ENCODE measurements around the gene ARFGAP3.

ARFGAP3 gene

GRCh38 chr22:42901790-42902508 lies 44.9 kb upstream of the ARFGAP3 start:
- Histone ChIP-seq H3K9me3 (ENCODE audit: severe bottlenecking) (no peaks in the 10 kb centered on the region), H3K36me3 (peaks cover 3% of the 10 kb centered on the region; the same call in 1 of the 2 replicates), H3K27me3 (ENCODE audit: insufficient read depth, low read depth, severe bottlenecking) (no peaks in the 10 kb centered on the region), H3K27ac (no peak overlapping the region), H3K4me3 (ENCODE audit: low read depth, low read length) (no peak overlapping the region)
- TF ChIP-seq CTCF (IDR thresholded peaks at IDR 0.05; ENCODE audit: low read depth, low read length): peak; percentile 49; the same call in 1 of the 2 replicates
- no peak for DNase-seq

DNA sequence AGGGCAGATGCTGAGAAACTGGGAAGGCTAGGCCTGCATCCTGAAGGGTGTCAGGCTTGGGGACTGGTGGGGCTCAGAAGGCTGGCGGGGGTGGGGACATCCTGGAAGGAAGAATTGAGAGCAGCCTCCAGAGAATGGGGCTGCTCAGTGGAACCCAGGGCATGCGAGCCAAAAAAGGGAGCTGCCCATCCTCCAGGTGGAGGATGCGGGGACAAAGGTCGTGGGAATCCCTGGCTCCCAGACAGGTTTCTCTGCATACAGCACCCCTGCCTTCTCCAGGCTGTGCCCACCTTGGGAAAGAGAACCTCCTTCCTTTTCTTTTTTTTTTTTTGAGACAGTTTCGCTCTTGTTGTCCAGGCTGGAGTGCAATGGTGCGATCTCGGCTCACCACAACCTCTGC lies 40.9 kb upstream of the ARFGAP3 start:
- Histone ChIP-seq H3K27ac (no peak overlapping the region), H3K36me3 (peaks cover 3% of the 10 kb centered on the region; the same call in 1 of the 2 replicates), H3K4me3 (ENCODE audit: low read depth, low read length) (no peak overlapping the region), H3K27me3 (ENCODE audit: insufficient read depth, low read depth, severe bottlenecking) (no peaks in the 10 kb centered on the region), H3K9me3 (ENCODE audit: severe bottlenecking) (no peaks in the 10 kb centered on the region)
- DNase-seq: no peak
- TF ChIP-seq CTCF (IDR thresholded peaks at IDR 0.05; ENCODE audit: low read depth, low read length): no peak

DNA sequence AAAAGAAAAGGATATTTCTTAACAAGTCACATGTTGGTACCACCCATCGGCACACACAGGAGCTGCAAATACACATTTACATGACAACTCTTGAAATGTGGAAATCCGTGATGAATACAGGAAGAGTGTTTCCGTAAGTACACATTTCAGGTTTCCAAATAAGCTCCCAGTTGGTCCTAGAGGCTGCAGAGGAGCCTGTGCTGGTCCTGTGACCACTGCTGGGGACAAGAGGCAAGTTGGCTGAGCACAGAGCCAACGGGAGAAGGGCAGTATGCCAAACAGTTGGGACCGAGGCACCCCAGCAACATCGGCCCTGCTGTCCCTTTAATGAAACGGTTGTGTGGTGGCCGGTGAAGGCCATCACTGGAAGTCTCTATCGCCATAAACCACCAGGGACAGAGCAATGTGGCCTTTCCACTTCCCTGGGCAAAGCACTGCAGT lies 38.5 kb upstream of the ARFGAP3 start:
- no peak overlapping the region for H3K27ac ChIP-seq
- no peaks in the 10 kb centered on the region for H3K9me3 ChIP-seq (ENCODE audit: severe bottlenecking)
- H3K4me3 ChIP-seq (ENCODE audit: low read depth, low read length): no peak overlapping the region
- TF ChIP-seq CTCF (IDR thresholded peaks at IDR 0.05; ENCODE audit: low read depth, low read length): no peak
- no peak for DNase-seq
- H3K27me3 ChIP-seq (ENCODE audit: insufficient read depth, low read depth, severe bottlenecking): no peaks in the 10 kb centered on the region
- H3K36me3 ChIP-seq: peaks cover 10% of the 10 kb centered on the region; the same call in 1 of the 2 replicates

DNA sequence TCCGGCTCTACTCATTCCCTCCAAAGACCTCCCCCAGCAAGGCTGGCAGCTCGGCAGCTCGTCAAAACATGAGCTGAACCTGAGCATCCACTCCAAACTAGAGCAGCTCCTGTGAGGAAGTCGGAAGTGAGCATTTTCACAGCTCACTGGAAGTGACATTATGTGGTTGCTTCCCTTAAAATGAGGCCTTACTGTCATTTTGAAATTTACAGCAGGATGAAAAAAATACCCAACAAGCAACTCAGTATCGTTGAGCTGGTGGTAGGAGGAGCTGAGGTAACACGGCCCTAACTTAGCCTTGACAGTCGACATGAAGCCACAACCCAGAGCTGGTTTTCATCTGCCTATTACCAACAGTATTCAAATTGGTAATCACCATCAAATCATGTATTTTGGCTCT lies 38.0 kb upstream of the ARFGAP3 start:
- Histone ChIP-seq H3K9me3 (ENCODE audit: severe bottlenecking) (no peaks in the 10 kb centered on the region), H3K27me3 (ENCODE audit: insufficient read depth, low read depth, severe bottlenecking) (no peaks in the 10 kb centered on the region), H3K4me3 (ENCODE audit: low read depth, low read length) (no peak overlapping the region), H3K27ac (no peak overlapping the region), H3K36me3 (peaks cover 11% of the 10 kb centered on the region; the same call in 1 of the 2 replicates)
- TF ChIP-seq CTCF (IDR thresholded peaks at IDR 0.05; ENCODE audit: low read depth, low read length): no peak
- no peak for DNase-seq

DNA sequence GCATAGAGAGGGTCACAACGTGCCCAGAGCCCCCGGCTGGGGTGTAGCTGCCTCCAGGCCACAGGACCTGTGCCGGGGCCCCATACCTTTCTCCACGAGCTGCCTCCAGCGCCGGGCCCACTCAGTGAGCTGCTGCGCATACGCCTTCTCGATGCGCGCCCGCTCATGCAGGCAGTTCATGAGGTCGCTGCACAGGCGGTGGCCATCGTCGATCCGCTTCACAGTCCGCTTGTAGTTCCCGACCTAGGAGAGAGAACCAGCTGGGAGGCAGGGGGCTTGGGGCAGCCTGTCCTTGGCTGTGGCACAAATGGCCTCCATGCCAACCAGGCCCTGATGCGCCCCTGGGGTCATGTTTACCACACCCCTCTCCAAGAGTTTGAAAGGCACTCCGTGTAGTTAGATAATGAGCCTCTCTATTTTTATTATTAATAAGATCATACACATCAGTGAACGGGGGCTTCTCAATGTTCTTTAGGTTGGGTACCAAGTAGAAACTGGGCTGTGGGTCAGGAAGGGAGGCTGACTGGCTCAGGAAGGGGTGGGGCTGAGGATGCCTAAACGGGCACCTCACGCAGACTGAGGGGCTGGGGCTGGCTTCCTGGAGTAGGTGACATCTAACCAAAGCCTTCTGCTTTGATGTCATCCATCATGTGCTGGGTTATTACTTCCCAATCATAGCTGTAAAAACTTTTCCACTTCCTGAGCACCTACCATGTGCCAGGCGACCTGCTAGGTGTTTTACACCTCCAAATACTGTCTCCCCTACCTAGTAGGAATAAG lies 36.5 kb upstream of the ARFGAP3 start:
- Histone ChIP-seq H3K27ac (no peak overlapping the region), H3K4me3 (ENCODE audit: low read depth, low read length) (no peak overlapping the region), H3K9me3 (ENCODE audit: severe bottlenecking) (no peaks in the 10 kb centered on the region), H3K36me3 (peaks cover 20% of the 10 kb centered on the region), H3K27me3 (ENCODE audit: insufficient read depth, low read depth, severe bottlenecking) (no peaks in the 10 kb centered on the region)
- no peak for DNase-seq
- TF ChIP-seq CTCF (IDR thresholded peaks at IDR 0.05; ENCODE audit: low read depth, low read length): no peak

Measured in WERI-Rb-1 (cell line).